HepG2 (cell line): ENCODE data around the gene FAIM. TPM values are rescaled to one million over a fixed set of nuclear protein-coding genes. Genes with fewer than 3 reads are reported as not detected.

Experiments used
- ATF5 ChIP-seq: sonication (generic); formaldehyde crosslinking; IDR thresholded peaks from 2 replicates; pipeline ENCODE4 v1.4.0; 2020; ENCODE audit warnings: mild to moderate bottlenecking, low read depth, missing genetic modification reagents
- CEBPB ChIP-seq: IDR thresholded peaks from 2 replicates; pipeline ENCODE4 v1.6.1; 2011; ENCODE audit warnings: low read depth, low read length, improper control_type of control experiment, borderline replicate concordance
- CEBPZ ChIP-seq: IDR thresholded peaks from 2 replicates; pipeline ENCODE4 v1.6.1; 2012; ENCODE audit warnings: low read length, improper control_type of control experiment
- CENPX ChIP-seq: sonication (generic); formaldehyde crosslinking; IDR thresholded peaks from 2 replicates; pipeline ENCODE4 v1.9.0; 2021; ENCODE audit warnings: mild to moderate bottlenecking, missing genetic modification reagents, moderate library complexity
- DRAP1 ChIP-seq: IDR thresholded peaks from 2 replicates; pipeline ENCODE4 v1.6.1; 2016; ENCODE audit warnings: missing genetic modification reagents, missing compliant biosample characterization
- ELF3 ChIP-seq: IDR thresholded peaks from 2 replicates; pipeline ENCODE4 v1.6.1; 2016; ENCODE audit warnings: missing genetic modification reagents, missing compliant biosample characterization
- FOXO4 ChIP-seq: sonication (generic); formaldehyde crosslinking; conservative IDR thresholded peaks from 2 replicates; pipeline ENCODE4 v1.8.1; 2023; ENCODE audit warnings: missing genetic modification reagents
- IKZF4 ChIP-seq: sonication (generic); formaldehyde crosslinking; IDR thresholded peaks from 2 replicates; pipeline ENCODE4 v1.5.1; 2020; ENCODE audit warnings: borderline replicate concordance, mild to moderate bottlenecking, low read depth, missing genetic modification reagents; ENCODE audit errors: not compliant biosample characterization
- MTF2 ChIP-seq: sonication (generic); formaldehyde crosslinking; IDR thresholded peaks from 2 replicates; pipeline ENCODE4 v1.5.0; 2020; ENCODE audit warnings: missing genetic modification reagents, borderline replicate concordance
- PPARG ChIP-seq: conservative IDR thresholded peaks from 2 replicates; pipeline ENCODE4 v1.6.1; 2016; ENCODE audit warnings: missing biosample characterization, missing genetic modification reagents
- SNAI1 ChIP-seq: sonication (generic); formaldehyde crosslinking; IDR thresholded peaks from 2 replicates; pipeline ENCODE4 v1.5.0; 2020; ENCODE audit warnings: mild to moderate bottlenecking, missing genetic modification reagents, borderline replicate concordance
- SUZ12 ChIP-seq: fragments of 150-350 bp; IDR thresholded peaks from 2 replicates; pipeline ENCODE4 v1.6.1; 2014; ENCODE audit warnings: low read depth, low read length
- TBL1XR1 ChIP-seq: fragments of 150-350 bp; IDR thresholded peaks from 2 replicates; pipeline ENCODE4 v1.6.1; 2014; ENCODE audit warnings: borderline replicate concordance, low read length; ENCODE audit not compliant: partially characterized antibody
- TEAD2 ChIP-seq: sonication (generic); formaldehyde crosslinking; IDR thresholded peaks from 2 replicates; pipeline ENCODE4 v1.9.0; 2021; ENCODE audit warnings: missing genetic modification reagents
- TFAP4 ChIP-seq: sonication (generic); IDR thresholded peaks from 2 replicates; pipeline ENCODE4 v1.6.1; 2016; ENCODE audit warnings: low read depth, borderline replicate concordance
- THAP11 ChIP-seq: IDR thresholded peaks from 2 replicates; pipeline ENCODE4 v1.6.1; 2016; ENCODE audit warnings: missing biosample characterization, missing genetic modification reagents
- YEATS4 ChIP-seq: sonication (generic); formaldehyde crosslinking; IDR thresholded peaks from 2 replicates; pipeline ENCODE4 v1.4.0; 2020; ENCODE audit warnings: missing genetic modification reagents, borderline replicate concordance
- ZNF256 ChIP-seq: sonication (generic); formaldehyde crosslinking; conservative IDR thresholded peaks from 2 replicates; pipeline ENCODE4 v1.4.0; 2020; ENCODE audit warnings: missing genetic modification reagents
- ZNF343 ChIP-seq: sonication (generic); formaldehyde crosslinking; IDR thresholded peaks from 2 replicates; pipeline ENCODE4 v1.4.0; 2020; ENCODE audit warnings: mild to moderate bottlenecking, missing genetic modification reagents
- ZNF580 ChIP-seq: IDR thresholded peaks from 2 replicates; pipeline ENCODE4 v1.6.1; 2016; ENCODE audit warnings: low read depth, borderline replicate concordance
- ZNF629 ChIP-seq: sonication (generic); formaldehyde crosslinking; conservative IDR thresholded peaks from 2 replicates; pipeline ENCODE4 v1.5.0; 2020; ENCODE audit warnings: missing genetic modification reagents
- ZNF652 ChIP-seq: IDR thresholded peaks from 2 replicates; pipeline ENCODE4 v1.6.1; 2016; ENCODE audit warnings: low read depth, borderline replicate concordance
- ZNF713 ChIP-seq: sonication (generic); formaldehyde crosslinking; IDR thresholded peaks from 2 replicates; pipeline ENCODE4 v1.4.0; 2020; ENCODE audit warnings: mild to moderate bottlenecking, missing genetic modification reagents
- polyA plus RNA-seq, 8 experiments: library from polyadenylated mRNA; depleted of rRNA in 3 of 8; stranded (reverse) in 7 of 8; unstranded in 1 of 8; fragments of >200 nt; fragmentation: Illumina TruSeq in 4 of 8; extraction: Trizol in 4 of 8; gene quantifications; 2 replicates each; pipeline versions ENCODE4 v1.2.1 to v1.2.3, GENCODE V29; 2011 to 2016; ENCODE audit warnings: low read depth in 4 of 8, missing spikeins in 1 of 8, mixed read lengths in 1 of 8; ENCODE audit not compliant: insufficient read depth in 1 of 8
- total RNA-seq, 5 experiments: library from RNA; depleted of rRNA; stranded (reverse); fragments of >200 nt; fragmentation: Illumina TruSeq; extraction: Trizol; gene quantifications; 2 replicates each; pipeline ENCODE4 v1.2.3, GENCODE V29; 2016; ENCODE audit warnings: low read depth in 1 of 5

FAIM gene
- total and polyA plus RNA-seq, 2 of the 13 experiments (the other 11 are each of a cell fraction or from before 2014, with no cell fraction given), result 4.3 to 25.8 TPM

GRCh38 chr3:138594150-138594934, 14.2 kb upstream of the FAIM start, which contains the start of gene CEP70 (continued):
- no peak for TF ChIP-seq IKZF4
- no peak for TF ChIP-seq MTF2 (CRISPR knock-in tag)
- peak; percentile 88 for TF ChIP-seq YEATS4 (CRISPR knock-in tag)
- TF ChIP-seq CENPX (CRISPR knock-in tag), result no peak
- no peak for TF ChIP-seq ZNF256 (CRISPR knock-in tag)
- TF ChIP-seq TEAD2 (CRISPR knock-in tag), result no peak
- no peak for TF ChIP-seq ZNF713 (CRISPR knock-in tag)
- TF ChIP-seq ZNF629 (CRISPR knock-in tag), result 0 out of 2 replicates have a peak, but pooled peaks have one; percentile 5
- TF ChIP-seq SNAI1 (CRISPR knock-in tag), result no peak
- peak; percentile 32; the same call in 1 of the 2 replicates for TF ChIP-seq TFAP4
- TF ChIP-seq ATF5 (CRISPR knock-in tag), result peak; percentile 61; the same call in 1 of the 2 replicates
- peak; percentile 91 for TF ChIP-seq ZNF343 (CRISPR knock-in tag)
- TF ChIP-seq CEBPB, result peak; percentile 97
- no peak for TF ChIP-seq CEBPZ
- peak; percentile 46 for TF ChIP-seq DRAP1 (CRISPR knock-in tag)
- no peak for TF ChIP-seq ZNF580 (CRISPR knock-in tag)
- peak; percentile 34 for TF ChIP-seq ELF3 (CRISPR knock-in tag)
- no peak for TF ChIP-seq SUZ12
- TF ChIP-seq TBL1XR1, result no peak
- TF ChIP-seq ZNF652 (CRISPR knock-in tag), result peak; percentile 21; the same call in 1 of the 2 replicates
- TF ChIP-seq FOXO4, result no peak
- no peak for TF ChIP-seq PPARG (CRISPR knock-in tag)
- TF ChIP-seq THAP11 (CRISPR knock-in tag), result no peak; the same call in 1 of the 2 replicates
